ENCODE data around the gene CAPN2. TPM values are rescaled to one million over a fixed set of nuclear protein-coding genes. Genes with fewer than 3 reads are reported as not detected.
"Not testable (repeated sequence)": the region's sequence is repeated elsewhere in the genome, so short reads cannot be mapped to it uniquely, and the experiment has no call there.

The CAPN2 gene
- total RNA-seq, 1 experiment from 2014 or later: not detected

DNA sequence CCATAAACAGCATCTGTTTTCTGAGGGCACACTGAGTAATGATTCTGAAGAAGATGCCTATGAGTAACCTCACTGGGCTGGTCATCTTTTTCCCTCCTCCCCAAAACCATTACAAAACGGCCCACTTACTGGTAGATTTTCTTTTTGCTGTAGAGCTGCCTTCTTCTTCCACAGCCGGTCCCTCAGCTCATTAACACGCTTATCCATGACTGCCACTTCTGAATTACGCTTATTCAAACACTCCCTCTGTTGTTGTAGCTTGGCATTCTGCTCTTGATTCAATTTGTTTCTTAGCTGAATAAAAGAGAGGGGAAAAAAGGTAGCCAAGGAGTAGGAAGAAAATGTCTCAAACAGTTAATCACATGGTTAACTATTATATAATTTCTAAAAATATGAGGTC lies 90.3 kb downstream of the CAPN2 start:
- Histone ChIP-seq H3K36me3 (ENCODE audit: insufficient read depth, low read length) (no peaks in the 10 kb centered on the region), H3K9me2 (replicated peaks; ENCODE audit: insufficient read depth, low read length) (no peaks in the 10 kb centered on the region)
- DNase-seq: no peak

DNA sequence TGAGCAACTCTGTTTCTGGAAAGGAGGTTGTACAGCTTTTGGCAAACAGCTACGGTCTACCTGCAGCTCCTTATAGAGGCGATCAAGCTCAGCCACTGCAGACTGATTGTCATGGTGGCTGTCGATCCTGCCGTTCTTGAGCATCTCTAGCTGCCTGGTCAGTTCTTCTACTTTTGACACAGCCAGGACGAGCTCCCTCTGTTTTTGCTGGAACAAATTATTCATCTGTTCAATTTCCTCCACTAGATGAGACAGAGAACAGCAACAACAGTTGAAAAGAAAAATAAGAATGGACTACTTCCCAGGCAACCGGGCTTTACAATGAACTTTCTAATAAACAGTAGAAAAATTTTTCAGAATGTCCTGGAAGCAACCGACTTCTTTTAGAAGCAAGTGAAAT lies 90.9 kb downstream of the CAPN2 start:
- Histone ChIP-seq H3K27me3 (ENCODE audit: low read length) (no peaks in the 10 kb centered on the region), H3K4me3 (ENCODE audit: low read length) (no peak overlapping the region), H3K4me2 (ENCODE audit: low read depth, low read length, poor library complexity, severe bottlenecking) (no peak overlapping the region), H2AFZ (ENCODE audit: low read length) (no peak overlapping the region), H3K4me1 (ENCODE audit: low read length) (no peaks in the 10 kb centered on the region), H3K79me2 (ENCODE audit: low read length) (no peaks in the 10 kb centered on the region), H4K20me1 (ENCODE audit: insufficient read depth, low read depth, low read length) (no peaks in the 10 kb centered on the region), H3K27ac (ENCODE audit: low read length) (no peak overlapping the region), H3K36me3 (ENCODE audit: insufficient read depth, low read length) (no peaks in the 10 kb centered on the region), H3K9me3 (ENCODE audit: low read length) (no peaks in the 10 kb centered on the region), H3K9ac (ENCODE audit: low read length) (no peak overlapping the region), H3K9me2 (replicated peaks; ENCODE audit: insufficient read depth, low read length) (no peaks in the 10 kb centered on the region)
- no peak for DNase-seq

More for the DNA sequence above, 90.3 kb downstream of the CAPN2 start:
- H3K4me3 ChIP-seq (ENCODE audit: low read length): no peak overlapping the region
- H3K27ac ChIP-seq (ENCODE audit: low read length): no peak overlapping the region
- H3K4me1 ChIP-seq (ENCODE audit: low read length): no peaks in the 10 kb centered on the region
- H3K27me3 ChIP-seq (ENCODE audit: low read length): no peaks in the 10 kb centered on the region
- H3K9me3 ChIP-seq (ENCODE audit: low read length): no peaks in the 10 kb centered on the region
- no peaks in the 10 kb centered on the region for H4K20me1 ChIP-seq (ENCODE audit: insufficient read depth, low read depth, low read length)
- no peaks in the 10 kb centered on the region for H3K79me2 ChIP-seq (ENCODE audit: low read length)
- H3K4me2 ChIP-seq (ENCODE audit: low read depth, low read length, poor library complexity, severe bottlenecking): no peak overlapping the region
- no peak overlapping the region for H2AFZ ChIP-seq (ENCODE audit: low read length)
- no peak overlapping the region for H3K9ac ChIP-seq (ENCODE audit: low read length)

GRCh38 chr1:223809905-223810304 lies 97.6 kb downstream of the CAPN2 start:
- not testable (repeated sequence) for H3K9me3 ChIP-seq (ENCODE audit: low read length); H4K20me1 ChIP-seq (ENCODE audit: insufficient read depth, low read depth, low read length); H3K4me1 ChIP-seq (ENCODE audit: low read length); H3K79me2 ChIP-seq (ENCODE audit: low read length); H3K4me3 ChIP-seq (ENCODE audit: low read length); H3K36me3 ChIP-seq (ENCODE audit: insufficient read depth, low read length); H3K9ac ChIP-seq (ENCODE audit: low read length); H3K27ac ChIP-seq (ENCODE audit: low read length); DNase-seq; H2AFZ ChIP-seq (ENCODE audit: low read length); H3K27me3 ChIP-seq (ENCODE audit: low read length); H3K4me2 ChIP-seq (ENCODE audit: low read depth, low read length, poor library complexity, severe bottlenecking); H3K9me2 ChIP-seq (replicated peaks; ENCODE audit: insufficient read depth, low read length)

GRCh38 chr1:223810586-223810985 lies 98.2 kb downstream of the CAPN2 start:
- Histone ChIP-seq H3K4me1 (ENCODE audit: low read length) (no peaks in the 10 kb centered on the region), H3K27ac (ENCODE audit: low read length) (no peak overlapping the region), H3K9me3 (ENCODE audit: low read length) (no peaks in the 10 kb centered on the region), H3K4me2 (ENCODE audit: low read depth, low read length, poor library complexity, severe bottlenecking) (no peak overlapping the region), H2AFZ (ENCODE audit: low read length) (no peak overlapping the region), H4K20me1 (ENCODE audit: insufficient read depth, low read depth, low read length) (no peaks in the 10 kb centered on the region), H3K4me3 (ENCODE audit: low read length) (no peak overlapping the region), H3K9me2 (replicated peaks; ENCODE audit: insufficient read depth, low read length) (no peaks in the 10 kb centered on the region), H3K79me2 (ENCODE audit: low read length) (no peaks in the 10 kb centered on the region), H3K27me3 (ENCODE audit: low read length) (no peaks in the 10 kb centered on the region), H3K9ac (ENCODE audit: low read length) (no peak overlapping the region), H3K36me3 (ENCODE audit: insufficient read depth, low read length) (no peaks in the 10 kb centered on the region)
- no peak for DNase-seq

DNA sequence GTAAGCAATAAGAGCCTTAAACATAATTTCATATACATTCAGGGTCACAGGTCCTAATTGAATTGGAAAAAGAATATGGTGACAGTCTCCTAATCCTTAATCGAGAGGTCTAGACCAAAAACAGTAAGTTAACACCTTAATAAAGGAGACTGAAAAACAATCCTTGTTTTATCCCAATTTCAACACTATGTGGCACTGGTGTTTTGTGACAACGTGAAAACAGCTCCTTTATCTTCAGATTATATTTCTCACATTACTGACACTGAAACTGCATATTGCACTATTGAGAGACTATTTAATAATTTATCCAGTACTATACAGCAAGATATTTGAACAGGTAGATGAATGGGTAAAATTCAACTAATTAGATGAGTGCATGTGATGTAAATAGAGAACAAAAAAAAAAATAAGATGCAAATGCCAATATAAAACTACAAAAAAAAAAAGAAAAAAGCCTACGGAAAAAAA lies 99.3 kb downstream of the CAPN2 start:
- Histone ChIP-seq H3K9me3 (ENCODE audit: low read length) (no peaks in the 10 kb centered on the region), H2AFZ (ENCODE audit: low read length) (no peak overlapping the region), H3K9me2 (replicated peaks; ENCODE audit: insufficient read depth, low read length) (no peaks in the 10 kb centered on the region), H3K9ac (ENCODE audit: low read length) (no peak overlapping the region), H3K4me2 (ENCODE audit: low read depth, low read length, poor library complexity, severe bottlenecking) (no peak overlapping the region), H4K20me1 (ENCODE audit: insufficient read depth, low read depth, low read length) (no peaks in the 10 kb centered on the region), H3K79me2 (ENCODE audit: low read length) (no peaks in the 10 kb centered on the region), H3K27ac (ENCODE audit: low read length) (no peak overlapping the region), H3K4me1 (ENCODE audit: low read length) (no peaks in the 10 kb centered on the region), H3K4me3 (ENCODE audit: low read length) (no peak overlapping the region), H3K36me3 (ENCODE audit: insufficient read depth, low read length) (no peaks in the 10 kb centered on the region), H3K27me3 (ENCODE audit: low read length) (no peaks in the 10 kb centered on the region)
- DNase-seq: peak; percentile 67

DNA sequence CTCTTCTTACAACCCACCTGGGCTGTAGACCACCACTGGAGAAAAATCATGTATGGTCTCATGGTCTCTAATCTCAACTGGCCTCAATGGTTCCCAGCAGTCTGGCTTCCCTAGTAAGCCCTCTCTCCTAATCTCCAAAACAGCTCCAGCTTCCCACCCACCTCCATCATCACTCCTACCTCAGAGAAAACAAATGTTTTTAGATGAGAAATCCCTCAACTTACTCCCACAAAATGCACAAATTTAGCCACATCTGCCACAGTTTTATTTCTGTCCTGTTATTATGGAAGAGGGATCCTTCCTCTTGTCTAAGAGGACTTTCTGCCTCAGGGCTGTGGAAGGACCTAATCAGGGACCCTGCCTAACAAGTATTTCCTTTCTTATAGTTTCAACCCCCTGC lies 101.3 kb downstream of the CAPN2 start:
- Histone ChIP-seq H3K4me1 (ENCODE audit: low read length) (no peaks in the 10 kb centered on the region), H3K4me3 (ENCODE audit: low read length) (no peak overlapping the region), H3K4me2 (ENCODE audit: low read depth, low read length, poor library complexity, severe bottlenecking) (no peak overlapping the region), H3K9ac (ENCODE audit: low read length) (no peak overlapping the region), H4K20me1 (ENCODE audit: insufficient read depth, low read depth, low read length) (no peaks in the 10 kb centered on the region), H3K9me2 (replicated peaks; ENCODE audit: insufficient read depth, low read length) (no peaks in the 10 kb centered on the region), H3K27me3 (ENCODE audit: low read length) (no peaks in the 10 kb centered on the region), H3K9me3 (ENCODE audit: low read length) (no peaks in the 10 kb centered on the region), H2AFZ (ENCODE audit: low read length) (no peak overlapping the region), H3K27ac (ENCODE audit: low read length) (no peak overlapping the region), H3K36me3 (ENCODE audit: insufficient read depth, low read length) (no peaks in the 10 kb centered on the region), H3K79me2 (ENCODE audit: low read length) (no peaks in the 10 kb centered on the region)
- no peak for DNase-seq

GRCh38 chr1:223815020-223815853 lies 102.9 kb downstream of the CAPN2 start:
- no peaks in the 10 kb centered on the region for H3K4me1 ChIP-seq (ENCODE audit: low read length)
- DNase-seq: no peak
- H3K9ac ChIP-seq (ENCODE audit: low read length): no peak overlapping the region
- H3K27me3 ChIP-seq (ENCODE audit: low read length): no peaks in the 10 kb centered on the region
- no peaks in the 10 kb centered on the region for H3K9me3 ChIP-seq (ENCODE audit: low read length)
- no peak overlapping the region for H2AFZ ChIP-seq (ENCODE audit: low read length)
- no peaks in the 10 kb centered on the region for H3K9me2 ChIP-seq (replicated peaks; ENCODE audit: insufficient read depth, low read length)
- H3K27ac ChIP-seq (ENCODE audit: low read length): no peak overlapping the region
- H3K79me2 ChIP-seq (ENCODE audit: low read length): no peaks in the 10 kb centered on the region
- no peak overlapping the region for H3K4me2 ChIP-seq (ENCODE audit: low read depth, low read length, poor library complexity, severe bottlenecking)
- H4K20me1 ChIP-seq (ENCODE audit: insufficient read depth, low read depth, low read length): no peaks in the 10 kb centered on the region
- H3K4me3 ChIP-seq (ENCODE audit: low read length): no peak overlapping the region
- H3K36me3 ChIP-seq (ENCODE audit: insufficient read depth, low read length): no peaks in the 10 kb centered on the region

- H3K4me3 ChIP-seq (ENCODE audit: low read length): no peak overlapping the region
- H3K27ac ChIP-seq (ENCODE audit: low read length): no peak overlapping the region
- no peak overlapping the region for H3K9ac ChIP-seq (ENCODE audit: low read length)
- H3K27me3 ChIP-seq (ENCODE audit: low read length): no peaks in the 10 kb centered on the region
- H4K20me1 ChIP-seq (ENCODE audit: insufficient read depth, low read depth, low read length): no peaks in the 10 kb centered on the region
- no peaks in the 10 kb centered on the region for H3K4me1 ChIP-seq (ENCODE audit: low read length)
- H2AFZ ChIP-seq (ENCODE audit: low read length): no peak overlapping the region
- no peaks in the 10 kb centered on the region for H3K9me3 ChIP-seq (ENCODE audit: low read length)
- H3K36me3 ChIP-seq (ENCODE audit: insufficient read depth, low read length): no peaks in the 10 kb centered on the region
- no peak for DNase-seq
- no peaks in the 10 kb centered on the region for H3K79me2 ChIP-seq (ENCODE audit: low read length)
- H3K4me2 ChIP-seq (ENCODE audit: low read depth, low read length, poor library complexity, severe bottlenecking): no peak overlapping the region
- no peaks in the 10 kb centered on the region for H3K9me2 ChIP-seq (replicated peaks; ENCODE audit: insufficient read depth, low read length)
Measured at GRCh38 chr1:223815865-223816264, 103.5 kb downstream of the CAPN2 start.

All from Karpas-422 (cell line).